ENCODE data around the gene B4GALT5. TPM values are rescaled to one million over a fixed set of nuclear protein-coding genes. Genes with fewer than 3 reads are reported as not detected.
"Not testable (repeated sequence)": the region's sequence is repeated elsewhere in the genome, so short reads cannot be mapped to it uniquely, and the experiment has no call there.

Gene B4GALT5
- polyA plus RNA-seq, 1 of the 3 experiments (the other 2 are of a cell fraction) = 35.1 TPM

DNA sequence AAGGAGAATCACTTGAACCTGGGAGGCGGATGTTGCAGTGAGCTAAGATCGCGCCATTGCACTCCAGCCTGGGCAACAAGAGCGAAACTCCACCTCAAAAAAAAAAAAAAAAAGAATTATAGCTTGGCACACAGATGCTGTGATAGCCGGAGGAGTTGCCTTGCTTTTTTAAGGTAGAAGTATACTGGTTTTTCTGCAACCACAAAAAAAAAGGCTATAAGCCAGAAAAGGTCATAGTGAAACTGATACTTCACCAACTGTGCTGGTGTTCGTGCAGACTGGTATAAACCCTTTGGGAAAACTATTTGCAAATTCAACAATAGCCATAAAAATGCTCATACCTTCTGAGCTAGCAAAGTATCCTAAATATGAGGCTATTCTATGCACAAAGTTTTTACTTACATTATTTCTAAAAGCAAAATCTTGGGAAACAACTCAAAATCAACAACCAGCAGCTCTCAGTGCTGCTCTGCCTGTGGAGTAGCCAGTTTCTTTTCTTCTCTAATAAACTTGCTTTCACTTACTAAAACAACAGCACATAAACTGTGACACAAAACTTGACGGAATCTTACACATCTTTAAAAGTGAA is 44.0 kb downstream of the B4GALT5 start:
- H3K4me2 ChIP-seq = no peak overlapping the region
- H3K4me1 ChIP-seq (ENCODE audit: control insufficient read depth in 1 of 2, insufficient read depth in 2 of 2, low read depth in 1 of 2, low read length in 1 of 2) = peaks cover 3 to 5% of the 10 kb centered on the region in 2 experiments; a peak in 3 of 4 replicates
- no peak for TF ChIP-seq ELF1 (IDR thresholded peaks at IDR 0.05)
- no peak for TF ChIP-seq MEF2A (IDR thresholded peaks at IDR 0.05; ENCODE audit: borderline replicate concordance, low read depth)
- TF ChIP-seq, protein P1, sequence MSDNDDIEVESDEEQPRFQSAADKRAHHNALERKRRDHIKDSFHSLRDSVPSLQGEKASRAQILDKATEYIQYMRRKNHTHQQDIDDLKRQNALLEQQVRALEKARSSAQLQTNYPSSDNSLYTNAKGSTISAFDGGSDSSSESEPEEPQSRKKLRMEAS (IDR thresholded peaks at IDR 0.05; ENCODE audit: low read depth) = no peak
- TF ChIP-seq JUND (IDR thresholded peaks at IDR 0.05) = no peak
- no peak for TF ChIP-seq TEAD4 (IDR thresholded peaks at IDR 0.05; ENCODE audit: borderline replicate concordance, insufficient read depth)
- TF ChIP-seq EP300 (IDR thresholded peaks at IDR 0.05; ENCODE audit: borderline replicate concordance in 1 of 2, low read depth in 1 of 2, low read length in 1 of 2) = no peak
- TF ChIP-seq, protein P2, sequence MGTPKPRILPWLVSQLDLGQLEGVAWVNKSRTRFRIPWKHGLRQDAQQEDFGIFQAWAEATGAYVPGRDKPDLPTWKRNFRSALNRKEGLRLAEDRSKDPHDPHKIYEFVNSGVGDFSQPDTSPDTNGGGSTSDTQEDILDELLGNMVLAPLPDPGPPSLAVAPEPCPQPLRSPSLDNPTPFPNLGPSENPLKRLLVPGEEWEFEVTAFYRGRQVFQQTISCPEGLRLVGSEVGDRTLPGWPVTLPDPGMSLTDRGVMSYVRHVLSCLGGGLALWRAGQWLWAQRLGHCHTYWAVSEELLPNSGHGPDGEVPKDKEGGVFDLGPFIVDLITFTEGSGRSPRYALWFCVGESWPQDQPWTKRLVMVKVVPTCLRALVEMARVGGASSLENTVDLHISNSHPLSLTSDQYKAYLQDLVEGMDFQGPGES (IDR thresholded peaks at IDR 0.05; ENCODE audit: low read depth, low read length) = no peak
- no peak overlapping the region for H3K9ac ChIP-seq
- H4K20me1 ChIP-seq (ENCODE audit: insufficient read depth) = peaks cover 82% of the 10 kb centered on the region
- no peaks in the 10 kb centered on the region for H3K36me3 ChIP-seq (replicated peaks in 1 of 2; ENCODE audit: control insufficient read depth in 1 of 2, insufficient read depth in 2 of 2, low read length in 1 of 2)
- POLR2A ChIA-PET = interaction anchor here (0.6 kb wide), 1 partner anchor 44 kb away, joined by 3 read pairs; the partner anchor contains the start of gene B4GALT5
- no peak overlapping the region for H3K27ac ChIP-seq (ENCODE audit: low read depth in 2 of 2, low read length in 1 of 2)
- no peaks in the 10 kb centered on the region for H3K9me2 ChIP-seq
- no peaks in the 10 kb centered on the region for H3K9me3 ChIP-seq
- 88% methylated on average over 7 of the region's 7 CpGs for WGBS (ENCODE audit: low lambda C conversion rate)
- no peaks in the 10 kb centered on the region for H3K27me3 ChIP-seq (ENCODE audit: insufficient read depth)
- no peak overlapping the region for H2AFZ ChIP-seq (ENCODE audit: low read depth)
- CTCF ChIA-PET = no interaction called here
- H3F3A ChIP-seq (replicated peaks; ENCODE audit: insufficient read depth) = no peaks in the 10 kb centered on the region
- DNase-seq = no peak
- H3K79me2 ChIP-seq (ENCODE audit: insufficient read depth) = peaks cover 98% of the 10 kb centered on the region
- no peak overlapping the region for H3K4me3 ChIP-seq (ENCODE audit: low read depth in 2 of 2, low read length in 1 of 2)

DNA sequence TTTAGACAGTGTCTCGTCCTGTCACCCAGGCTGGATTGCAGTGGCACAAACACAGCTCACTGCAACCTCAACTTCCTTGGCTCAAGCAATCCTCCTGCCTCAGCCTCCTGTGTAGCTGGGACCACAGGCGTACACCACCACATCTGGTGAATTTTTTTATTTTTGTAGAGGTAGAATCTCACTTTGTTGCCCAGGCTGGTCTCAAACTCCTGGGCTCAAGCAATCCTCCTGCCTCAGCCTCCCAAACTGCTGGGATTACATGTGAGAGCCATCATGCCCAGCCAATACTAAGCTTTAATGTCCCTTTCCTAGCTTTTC is 44.8 kb downstream of the B4GALT5 start:
- H3K27ac ChIP-seq (ENCODE audit: low read depth in 2 of 2, low read length in 1 of 2); H3K4me3 ChIP-seq (ENCODE audit: low read depth in 2 of 2, low read length in 1 of 2); H3K27me3 ChIP-seq (ENCODE audit: insufficient read depth); H3K36me3 ChIP-seq (replicated peaks in 1 of 2; ENCODE audit: control insufficient read depth in 1 of 2, insufficient read depth in 2 of 2, low read length in 1 of 2); POLR2A ChIA-PET; H2AFZ ChIP-seq (ENCODE audit: low read depth); H3K4me2 ChIP-seq; H3F3A ChIP-seq (replicated peaks; ENCODE audit: insufficient read depth); H3K9ac ChIP-seq; H3K9me3 ChIP-seq; H3K4me1 ChIP-seq (ENCODE audit: control insufficient read depth in 1 of 2, insufficient read depth in 2 of 2, low read depth in 1 of 2, low read length in 1 of 2); H3K9me2 ChIP-seq; DNase-seq: not testable (repeated sequence)
- CTCF ChIA-PET = interaction anchor here (0.8 to 1.8 kb wide), 2 partner anchors 58 to 127 kb away, joined by 3 to 5 read pairs; no protein-coding TSS in a partner anchor
- Histone ChIP-seq H4K20me1 (ENCODE audit: insufficient read depth) (peaks cover 89% of the 10 kb centered on the region), H3K79me2 (ENCODE audit: insufficient read depth) (peaks cover 98% of the 10 kb centered on the region)
- WGBS (ENCODE audit: low lambda C conversion rate) = 92% methylated on average over 2 of the region's 2 CpGs

DNA sequence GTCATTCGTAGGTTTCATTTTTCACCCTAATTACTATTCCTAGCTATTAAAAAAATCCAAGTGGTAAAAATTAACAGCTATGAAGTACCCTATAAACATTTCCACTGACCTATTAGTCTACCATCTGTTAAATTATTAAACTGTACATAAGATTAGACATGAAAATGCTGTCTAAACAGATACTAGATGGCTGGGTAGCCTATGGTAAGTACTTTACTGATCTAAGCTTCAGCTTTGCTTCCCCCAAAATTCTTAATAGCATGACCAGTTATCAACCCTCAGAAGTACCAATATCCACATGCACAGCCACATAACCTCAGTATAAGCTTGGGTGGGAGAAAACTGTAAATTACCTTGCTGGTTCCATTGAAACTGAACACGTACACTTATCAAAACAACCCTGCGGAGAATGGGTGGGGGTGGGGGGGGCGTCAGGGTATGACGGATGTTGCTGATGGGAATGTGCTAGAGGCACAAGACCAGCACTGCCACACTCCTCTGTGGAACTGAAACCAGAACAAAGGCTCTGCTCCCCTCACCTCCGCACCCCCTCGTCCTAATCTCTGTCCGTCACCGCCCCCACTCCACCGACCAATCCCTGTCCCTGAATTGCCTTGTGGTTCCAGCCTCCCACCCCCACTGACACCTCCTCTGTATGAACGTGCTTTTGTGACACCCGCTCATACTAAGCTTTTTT is 45.3 kb downstream of the B4GALT5 start:
- Histone ChIP-seq H2AFZ (ENCODE audit: low read depth) (no peak overlapping the region), H3K27ac (ENCODE audit: low read depth in 2 of 2, low read length in 1 of 2) (no peak overlapping the region), H3K9ac (no peak overlapping the region), H3K79me2 (ENCODE audit: insufficient read depth) (peaks cover 95% of the 10 kb centered on the region), H4K20me1 (ENCODE audit: insufficient read depth) (peaks cover 86% of the 10 kb centered on the region), H3K4me3 (ENCODE audit: low read depth in 2 of 2, low read length in 1 of 2) (no peak overlapping the region), H3K9me3 (no peaks in the 10 kb centered on the region), H3K9me2 (no peaks in the 10 kb centered on the region), H3F3A (replicated peaks; ENCODE audit: insufficient read depth) (no peaks in the 10 kb centered on the region), H3K36me3 (replicated peaks in 1 of 2; ENCODE audit: control insufficient read depth in 1 of 2, insufficient read depth in 2 of 2, low read length in 1 of 2) (no peaks in the 10 kb centered on the region), H3K27me3 (ENCODE audit: insufficient read depth) (no peaks in the 10 kb centered on the region), H3K4me1 (ENCODE audit: control insufficient read depth in 1 of 2, insufficient read depth in 2 of 2, low read depth in 1 of 2, low read length in 1 of 2) (peaks cover 0 to 5% of the 10 kb centered on the region in 2 experiments; a peak in 2 of 4 replicates), H3K4me2 (no peak overlapping the region)
- no peak for DNase-seq
- 95% methylated on average over 12 of the region's 12 CpGs for WGBS (ENCODE audit: low lambda C conversion rate)
- POLR2A ChIA-PET = no interaction called here
- TF ChIP-seq RFX5 (IDR thresholded peaks at IDR 0.05; ENCODE audit: low read length) = no peak
- no peak for TF ChIP-seq RCOR1 (IDR thresholded peaks at IDR 0.05; ENCODE audit: low read length)
- CTCF ChIA-PET = interaction anchor here (0.8 to 1.8 kb wide), 2 partner anchors 58 to 127 kb away, joined by 3 to 5 read pairs; no protein-coding TSS in a partner anchor

Measured in SK-N-SH (cell line).